GM12891 (cell line): ENCODE results near the gene PGPEP1.

ENCODE experiments used
- PAX5 ChIP-seq: IDR thresholded peaks from 2 replicates; pipeline ENCODE4 v1.6.1; 2011; ENCODE audit warnings: low read length, moderate library complexity, mild to moderate bottlenecking; ENCODE audit not compliant: insufficient read depth, severe bottlenecking
- POLR2A ChIP-seq: IDR thresholded peaks from 2 replicates; pipeline ENCODE4 v1.6.1; 2011; ENCODE audit warnings: low read depth, low read length, control low read depth
- POLR2AphosphoS5 ChIP-seq: IDR thresholded peaks from 2 replicates; pipeline ENCODE4 v1.6.1; 2011; ENCODE audit warnings: low read depth, low read length, control low read depth
- POU2F2 ChIP-seq: IDR thresholded peaks from 2 replicates; pipeline ENCODE4 v1.6.1; 2011; ENCODE audit warnings: low read depth, mild to moderate bottlenecking, control low read depth, low read length, moderate library complexity
- SPI1 ChIP-seq: IDR thresholded peaks from 2 replicates; pipeline ENCODE4 v1.6.1; 2011; ENCODE audit warnings: low read depth, low read length, control low read depth
- TAF1 ChIP-seq: IDR thresholded peaks from 2 replicates; pipeline ENCODE4 v1.6.1; 2011; ENCODE audit warnings: low read depth, low read length, control low read depth

GRCh38 chr19:18385675-18386542 is 45.5 kb downstream of the PGPEP1 start, which contains the start of gene GDF15:
- TF ChIP-seq POLR2A (peak; percentile 66), POLR2AphosphoS5 (peak; percentile 75), POU2F2 (no peak), TAF1 (peak; percentile 46; the same call in 1 of the 2 replicates), SPI1 (no peak), PAX5 (peak; percentile 12)
